HepG2 (cell line): ENCODE data around the gene ACP1. TPM values are rescaled to one million over a fixed set of nuclear protein-coding genes. Genes with fewer than 3 reads are reported as not detected.

Experiments
- ARID3A ChIP-seq: IDR thresholded peaks from 2 replicates; pipeline ENCODE4 v1.6.1; 2012; ENCODE audit warnings: low read depth, low read length, improper control_type of control experiment
- ARID4A ChIP-seq: sonication (generic); formaldehyde crosslinking; IDR thresholded peaks from 2 replicates; pipeline ENCODE4 v1.5.0; 2020; ENCODE audit warnings: mild to moderate bottlenecking, missing genetic modification reagents, borderline replicate concordance
- DDIT3 ChIP-seq: sonication (generic); formaldehyde crosslinking; IDR thresholded peaks from 2 replicates; pipeline ENCODE4 v1.4.0; 2020; ENCODE audit warnings: mild to moderate bottlenecking, missing genetic modification reagents
- ELK4 ChIP-seq: sonication (generic); formaldehyde crosslinking; IDR thresholded peaks from 2 replicates; pipeline ENCODE4 v1.9.0; 2021; ENCODE audit warnings: missing genetic modification reagents, borderline replicate concordance
- HOXD1 ChIP-seq: sonication (generic); formaldehyde crosslinking; IDR thresholded peaks from 2 replicates; pipeline ENCODE4 v1.5.0; 2020; ENCODE audit warnings: missing genetic modification reagents
- MEF2D ChIP-seq: sonication (generic); formaldehyde crosslinking; IDR thresholded peaks from 2 replicates; pipeline ENCODE4 v1.5.1; 2020; ENCODE audit warnings: mild to moderate bottlenecking, missing genetic modification reagents
- NBN ChIP-seq: fragments of 450-650 bp; conservative IDR thresholded peaks from 2 replicates; pipeline ENCODE4 v1.6.1; 2017
- PAXIP1 ChIP-seq: sonication (generic); formaldehyde crosslinking; conservative IDR thresholded peaks from 2 replicates; pipeline ENCODE4 v1.4.0; 2020; ENCODE audit warnings: mild to moderate bottlenecking, missing genetic modification reagents, moderate library complexity
- PHF21A ChIP-seq: sonication (generic); formaldehyde crosslinking; IDR thresholded peaks from 2 replicates; pipeline ENCODE4 v1.5.0; 2020; ENCODE audit warnings: mild to moderate bottlenecking, missing genetic modification reagents
- RARG ChIP-seq: sonication (generic); formaldehyde crosslinking; IDR thresholded peaks from 2 replicates; pipeline ENCODE4 v1.4.0; 2020; ENCODE audit warnings: low read depth, mild to moderate bottlenecking, missing genetic modification reagents
- SIX1 ChIP-seq: sonication (generic); formaldehyde crosslinking; IDR thresholded peaks from 2 replicates; pipeline ENCODE4 v1.4.0; 2020; ENCODE audit warnings: missing genetic modification reagents, borderline replicate concordance
- TFAP4 ChIP-seq: sonication (generic); IDR thresholded peaks from 2 replicates; pipeline ENCODE4 v1.6.1; 2016; ENCODE audit warnings: low read depth, borderline replicate concordance
- ZNF124 ChIP-seq: sonication (generic); formaldehyde crosslinking; IDR thresholded peaks from 2 replicates; pipeline ENCODE4 v1.4.0; 2020; ENCODE audit warnings: missing genetic modification reagents
- ZNF3 ChIP-seq: IDR thresholded peaks from 2 replicates; pipeline ENCODE4 v1.7.0; 2017; ENCODE audit warnings: inconsistent platforms
- ZXDC ChIP-seq: sonication (generic); formaldehyde crosslinking; IDR thresholded peaks from 2 replicates; pipeline ENCODE4 v1.5.0; 2020; ENCODE audit warnings: mild to moderate bottlenecking, missing genetic modification reagents
- polyA plus RNA-seq, 8 experiments: library from polyadenylated mRNA; depleted of rRNA in 3 of 8; stranded (reverse) in 7 of 8; unstranded in 1 of 8; fragments of >200 nt; fragmentation: Illumina TruSeq in 4 of 8; extraction: Trizol in 4 of 8; gene quantifications; 2 replicates each; pipeline versions ENCODE4 v1.2.1 to v1.2.3, GENCODE V29; 2011 to 2016; ENCODE audit warnings: low read depth in 4 of 8, missing spikeins in 1 of 8, mixed read lengths in 1 of 8; ENCODE audit not compliant: insufficient read depth in 1 of 8
- total RNA-seq, 5 experiments: library from RNA; depleted of rRNA; stranded (reverse); fragments of >200 nt; fragmentation: Illumina TruSeq; extraction: Trizol; gene quantifications; 2 replicates each; pipeline ENCODE4 v1.2.3, GENCODE V29; 2016; ENCODE audit warnings: low read depth in 1 of 5

ACP1 gene
- total and polyA plus RNA-seq, 2 of the 13 experiments (the other 11 are each of a cell fraction or from before 2014, with no cell fraction given): 246 to 348 TPM

GRCh38 chr2:262117-262516 is 2.6 kb upstream of the ACP1 start (continued):
- TF ChIP-seq ARID4A (CRISPR knock-in tag): no peak
- TF ChIP-seq ZNF3 (CRISPR knock-in tag): no peak
- TF ChIP-seq PHF21A (CRISPR knock-in tag): no peak
- 0 out of 2 replicates have a peak, but pooled peaks have one; percentile 30 for TF ChIP-seq ARID3A
- TF ChIP-seq RARG (CRISPR knock-in tag): no peak
- TF ChIP-seq MEF2D (CRISPR knock-in tag): no peak
- peak; percentile 42; the same call in 1 of the 2 replicates for TF ChIP-seq SIX1 (CRISPR knock-in tag)
- 0 out of 2 replicates have a peak, but pooled peaks have one; percentile 47 for TF ChIP-seq ZNF124 (CRISPR knock-in tag)
- TF ChIP-seq PAXIP1 (CRISPR knock-in tag): no peak; the same call in 1 of the 2 replicates
- no peak for TF ChIP-seq TFAP4
- no peak for TF ChIP-seq ELK4 (CRISPR knock-in tag)
- no peak for TF ChIP-seq HOXD1 (CRISPR knock-in tag)
- TF ChIP-seq DDIT3 (CRISPR knock-in tag): no peak
- TF ChIP-seq NBN: no peak
- no peak for TF ChIP-seq ZXDC
